ENCODE results near the gene NCBP3. TPM values are rescaled to one million over a fixed set of nuclear protein-coding genes. Genes with fewer than 3 reads are reported as not detected.

Gene NCBP3
- total RNA-seq, 2 experiments from 2014 or later: 25.0 to 29.5 TPM

GRCh38 chr17:3890878-3891219, 44.8 kb upstream of the NCBP3 start:
- Mint-ChIP-seq H3K27me3 (no peaks in the 10 kb centered on the region), H3K9me3 (no peaks in the 10 kb centered on the region), H3K4me3 (peak overlapping the region; percentile 88), H3K4me1 (ENCODE audit: low read depth) (peaks cover 57% of the 10 kb centered on the region), H3K36me3 (ENCODE audit: low read depth) (no peaks in the 10 kb centered on the region), H3K27ac (peak overlapping the region; percentile 82)
- Histone ChIP-seq H3K36me3 (ENCODE audit: insufficient read depth, low read length) (no peaks in the 10 kb centered on the region), H3K4me3 (ENCODE audit: low read length) (no peak overlapping the region), H3K27ac (ENCODE audit: low read depth in 1 of 2, low read length in 2 of 2) (no peak overlapping the region), H3K27me3 (ENCODE audit: control insufficient read depth in 1 of 2, insufficient read depth in 2 of 2, low read length in 2 of 2) (no peaks in the 10 kb centered on the region), H3K9me3 (ENCODE audit: control insufficient read depth in 1 of 2, insufficient read depth in 1 of 2, low read length in 2 of 2) (peaks cover 0 to 3% of the 10 kb centered on the region in 2 experiments), H3K4me1 (ENCODE audit: insufficient read depth, low read length) (peaks cover 57% of the 10 kb centered on the region)
- CTCF ChIA-PET: no interaction called here
- intact Hi-C loops (cut with DNase I, micrococcal nuclease): no loop called here
- no peak for TF ChIP-seq CTCF (IDR thresholded peaks at IDR 0.05)
- POLR2A ChIA-PET: interaction anchor here (1.1 kb wide), 1 partner anchor 44 kb away, joined by 3 read pairs; the partner anchor contains the start of gene NCBP3
- no peak for ATAC-seq (ENCODE audit: poor library complexity)
- no peak for DNase-seq

- Mint-ChIP-seq H3K4me3 (peak overlapping the region; percentile 45), H3K4me1 (ENCODE audit: low read depth) (peaks cover 57% of the 10 kb centered on the region), H3K9me3 (no peaks in the 10 kb centered on the region), H3K27me3 (no peaks in the 10 kb centered on the region), H3K27ac (peak overlapping the region; percentile 82), H3K36me3 (ENCODE audit: low read depth) (no peaks in the 10 kb centered on the region)
- H3K9me3 ChIP-seq (ENCODE audit: control insufficient read depth in 1 of 2, insufficient read depth in 1 of 2, low read length in 2 of 2): peaks cover 0 to 3% of the 10 kb centered on the region in 2 experiments
- TF ChIP-seq CTCF (IDR thresholded peaks at IDR 0.05): no peak
- no peak overlapping the region for H3K27ac ChIP-seq (ENCODE audit: low read depth in 1 of 2, low read length in 2 of 2)
- intact Hi-C loops (cut with DNase I, micrococcal nuclease): no loop called here
- no peak overlapping the region for H3K4me3 ChIP-seq (ENCODE audit: low read length)
- H3K36me3 ChIP-seq (ENCODE audit: insufficient read depth, low read length): peaks cover 4% of the 10 kb centered on the region
- H3K27me3 ChIP-seq (ENCODE audit: control insufficient read depth in 1 of 2, insufficient read depth in 2 of 2, low read length in 2 of 2): no peaks in the 10 kb centered on the region
- peaks cover 57% of the 10 kb centered on the region for H3K4me1 ChIP-seq (ENCODE audit: insufficient read depth, low read length)
- CTCF ChIA-PET: no interaction called here
- DNase-seq: peak in 1 of 14 experiments; percentile 48
- no peak for ATAC-seq (ENCODE audit: poor library complexity)
- POLR2A ChIA-PET: interaction anchor here (1.1 kb wide), 1 partner anchor 44 kb away, joined by 3 read pairs; the partner anchor contains the start of gene NCBP3
These were observed 44.2 kb upstream of the NCBP3 start for GRCh38 chr17:3890082-3890877.

GRCh38 chr17:3889325-3890012, 43.4 kb upstream of the NCBP3 start:
- ChIA-PET CTCF (no interaction called here), POLR2A (no interaction called here)
- H3K36me3 Mint-ChIP-seq (ENCODE audit: low read depth): peaks cover 6% of the 10 kb centered on the region
- peaks cover 57% of the 10 kb centered on the region for H3K4me1 Mint-ChIP-seq (ENCODE audit: low read depth)
- H3K27ac Mint-ChIP-seq: peak overlapping the region; percentile 33
- Histone ChIP-seq H3K27me3 (ENCODE audit: control insufficient read depth in 1 of 2, insufficient read depth in 2 of 2, low read length in 2 of 2) (no peaks in the 10 kb centered on the region), H3K9me3 (ENCODE audit: control insufficient read depth in 1 of 2, insufficient read depth in 1 of 2, low read length in 2 of 2) (peaks cover 0 to 3% of the 10 kb centered on the region in 2 experiments), H3K36me3 (ENCODE audit: insufficient read depth, low read length) (peaks cover 9% of the 10 kb centered on the region), H3K4me1 (ENCODE audit: insufficient read depth, low read length) (peaks cover 57% of the 10 kb centered on the region), H3K27ac (ENCODE audit: low read depth in 1 of 2, low read length in 2 of 2) (no peak overlapping the region), H3K4me3 (ENCODE audit: low read length) (no peak overlapping the region)
- no peak for TF ChIP-seq CTCF (IDR thresholded peaks at IDR 0.05)
- DNase-seq: no peak
- ATAC-seq (ENCODE audit: poor library complexity): no peak
- no peaks in the 10 kb centered on the region for H3K9me3 Mint-ChIP-seq
- intact Hi-C loops (cut with DNase I, micrococcal nuclease): no loop called here
- H3K4me3 Mint-ChIP-seq: peak overlapping the region; percentile 11
- no peaks in the 10 kb centered on the region for H3K27me3 Mint-ChIP-seq

All from CD4-positive, alpha-beta T cell (primary cell).